GM12878 (cell line): ENCODE measurements around the gene ADAMTS1. TPM values are rescaled to one million over a fixed set of nuclear protein-coding genes. Genes with fewer than 3 reads are reported as not detected.

Experiments used
- ATAC-seq: fragments of 200-7000 bp; cut with Tn5 transposase; 3 replicates; pipeline ENCODE4 v1.9.1; 2020; ENCODE audit warnings: mild to moderate bottlenecking, moderate library complexity
- BruUV-seq: library from RNA; stranded (reverse); fragments of 400-500 nt; replicated peaks from 2 replicates; lab custom pipeline; 2021; lab: Mats Ljungman, UMichigan
- CTCF ChIA-PET: fragments of 300-600 bp; sonication (Branson Sonifier 250); formaldehyde crosslinking; extraction: SDS; loops from one replicate; lab custom pipeline; 2021; ENCODE audit warnings: inconsistent platforms; lab: Yijun Ruan, JAX
- POLR2A ChIA-PET: fragments of 350-600 bp; formaldehyde crosslinking; extraction: SDS; loops from one replicate; lab custom pipeline; 2021; ENCODE audit warnings: inconsistent platforms; lab: Charles Lee
- RAD21 ChIA-PET: fragments of 300-600 bp; sonication (Branson Sonifier 250); formaldehyde crosslinking; loops from one replicate; lab custom pipeline; 2023; ENCODE audit warnings: antibody characterized with exemption; ENCODE audit not compliant: unreplicated experiment; lab: Charles Lee
- SMC1A ChIA-PET: fragments of 300-600 bp; sonication (Branson Sonifier 250); formaldehyde crosslinking; loops from one replicate; lab custom pipeline; 2023; ENCODE audit not compliant: unreplicated experiment, uncharacterized antibody; lab: Charles Lee
- DNase-seq: peaks from one replicate; pipeline ENCODE4 v3.0.0-alpha.2; 2011; ENCODE audit warnings: low read depth, low spot score
- FAIRE-seq: peaks from 3 replicates; lab custom pipeline; 2011; peaks lifted over from hg19 to GRCh38; lab: Jason Lieb, UNC
- H2AFZ ChIP-seq: 2 replicates; pipeline ENCODE4 v1.6.0; 2011; ENCODE audit warnings: low read depth, low read length, control low read depth; ENCODE audit not compliant: control insufficient read depth
- H3K27ac ChIP-seq: 2 replicates; pipeline ENCODE4 v1.5.1; 2011; ENCODE audit warnings: control low read depth; ENCODE audit not compliant: control insufficient read depth, insufficient read depth
- H3K27me3 ChIP-seq, 2 experiments: replicated peaks in 1 of 2; 2 replicates each; pipeline versions ENCODE4 v1.6.0 to v1.6.1; 2011; ENCODE audit warnings: low read length in 1 of 2; ENCODE audit not compliant: control insufficient read depth in 2 of 2, insufficient read depth in 2 of 2
- H3K36me3 ChIP-seq, 2 experiments: 2 replicates each; pipeline ENCODE4 v1.5.1; 2011; ENCODE audit warnings: low read length in 1 of 2; ENCODE audit not compliant: control insufficient read depth in 2 of 2, insufficient read depth in 2 of 2
- H3K4me1 ChIP-seq: 2 replicates; pipeline ENCODE4 v1.6.1; 2011; ENCODE audit warnings: mild to moderate bottlenecking, low read length, moderate library complexity, mixed read lengths; ENCODE audit not compliant: control insufficient read depth, insufficient read depth
- H3K4me2 ChIP-seq: 2 replicates; pipeline ENCODE4 v1.6.0; 2011; ENCODE audit warnings: control low read depth; ENCODE audit not compliant: control insufficient read depth, insufficient read depth
- H3K4me3 ChIP-seq: fragments of 200-600 bp; sonication (generic); 2 replicates; pipeline ENCODE4 v1.5.1; 2016
- H3K79me2 ChIP-seq: 2 replicates; pipeline ENCODE4 v1.6.0; 2011; ENCODE audit warnings: low read length; ENCODE audit not compliant: control insufficient read depth, insufficient read depth
- H3K9ac ChIP-seq: 2 replicates; pipeline ENCODE4 v1.8.0; 2011; ENCODE audit warnings: low read length, control low read depth, mixed read lengths; ENCODE audit not compliant: control insufficient read depth, insufficient read depth
- H3K9me3 ChIP-seq: replicated peaks from 3 replicates; pipeline ENCODE4 v1.5.1; 2011; ENCODE audit warnings: mild to moderate bottlenecking, low read length; ENCODE audit not compliant: control insufficient read depth, insufficient read depth
- H4K20me1 ChIP-seq: 2 replicates; pipeline ENCODE4 v1.6.0; 2011; ENCODE audit not compliant: control insufficient read depth, insufficient read depth
- BRCA1 ChIP-seq: IDR thresholded peaks from 2 replicates; pipeline ENCODE4 v1.6.1; 2011; ENCODE audit warnings: low read depth, low read length, improper control_type of control experiment
- DPF2 ChIP-seq: fragments of 450-650 bp; IDR thresholded peaks from 2 replicates; pipeline ENCODE4 v1.6.1; 2017; ENCODE audit warnings: mild to moderate bottlenecking
- ESRRA ChIP-seq: IDR thresholded peaks from 2 replicates; pipeline ENCODE4 v1.6.1; 2012; ENCODE audit warnings: mild to moderate bottlenecking, low read length, improper control_type of control experiment
- FOXM1 ChIP-seq: IDR thresholded peaks from 2 replicates; pipeline ENCODE4 v1.6.1; 2012; ENCODE audit warnings: low read depth, mild to moderate bottlenecking, inconsistent platforms, low read length, moderate library complexity
- MEF2B ChIP-seq: fragments of 450-650 bp; IDR thresholded peaks from 2 replicates; pipeline ENCODE4 v1.6.1; 2018; ENCODE audit warnings: mild to moderate bottlenecking, moderate library complexity; ENCODE audit not compliant: partially characterized antibody, poor library complexity, severe bottlenecking
- MTA2 ChIP-seq: fragments of 450-650 bp; IDR thresholded peaks from 2 replicates; pipeline ENCODE4 v1.6.1; 2016; ENCODE audit warnings: low read depth, mild to moderate bottlenecking, moderate library complexity
- MTA3 ChIP-seq: IDR thresholded peaks from 2 replicates; pipeline ENCODE4 v1.6.1; 2012; ENCODE audit warnings: low read length, inconsistent platforms, borderline replicate concordance
- PAX8 ChIP-seq: fragments of 450-650 bp; IDR thresholded peaks from 2 replicates; pipeline ENCODE4 v1.6.1; 2017; ENCODE audit warnings: mild to moderate bottlenecking, moderate library complexity
- RFX5 ChIP-seq: IDR thresholded peaks from 2 replicates; pipeline ENCODE4 v1.6.1; 2011; ENCODE audit warnings: low read depth, low read length, improper control_type of control experiment
- SMARCA5 ChIP-seq: fragments of 450-650 bp; IDR thresholded peaks from 2 replicates; pipeline ENCODE4 v1.6.1; 2017; ENCODE audit warnings: mild to moderate bottlenecking
- whole genome bisulfite sequencing: methylation state at CpG from one replicate; pipeline ENCODE4 v1.1.6; 2016; ENCODE audit warnings: low lambda C conversion rate; ENCODE audit not compliant: insufficient replicate concordance, insufficient coverage; ENCODE audit errors: missing lambda C conversion rate; 5-methylcytosine and 5-hydroxymethylcytosine counted together
- in situ Hi-C: fragments of 300-500 bp; cut with MboI; formaldehyde crosslinking; loops from 9 replicates; pipeline ENCODE4 v1.14.3; 2018; ENCODE audit warnings: mixed read lengths
- intact Hi-C: fragments of 100-400 bp; cut with micrococcal nuclease; formaldehyde crosslinking; loops from one replicate; pipeline ENCODE4 v1.14.2; 2022; ENCODE audit not compliant: unreplicated experiment
- polyA plus RNA-seq, 11 experiments: library from polyadenylated mRNA; depleted of rRNA in 4 of 11; unstranded in 6 of 11; stranded (reverse) in 5 of 11; fragments of >200 nt; fragmentation: Nextera tagmentation in 4 of 11; fragmentation: Illumina TruSeq in 1 of 11; extraction: Ambion mirVana in 4 of 11; extraction: Trizol in 1 of 11; gene quantifications; 1 replicate in 1 of 11; 2 replicates in 10 of 11; pipeline versions ENCODE4 v1.2.1 to v1.2.3, GENCODE V29; 2011 to 2016; ENCODE audit warnings: inconsistent platforms in 2 of 11, missing spikeins in 2 of 11, low read depth in 1 of 11
- total RNA-seq, 4 experiments: library from RNA; depleted of rRNA in 3 of 4; stranded (reverse); fragments of >200 nt in 3 of 4; fragmentation: Illumina TruSeq in 1 of 4; extraction: Trizol in 1 of 4; gene quantifications; 2 replicates each; pipeline versions ENCODE4 v1.2.1 to v1.2.3, GENCODE V29; 2013 to 2021
- TF ChIP-seq, protein P1 (sequence below): IDR thresholded peaks from 2 replicates; pipeline ENCODE4 v1.6.1; 2012; ENCODE audit warnings: low read depth, low read length, improper control_type of control experiment
- TF ChIP-seq, protein P2 (sequence below): IDR thresholded peaks from 2 replicates; pipeline ENCODE4 v1.6.1; 2012; ENCODE audit warnings: low read length, inconsistent platforms

Gene ADAMTS1
- total and polyA plus RNA-seq, 10 of the 15 experiments (the other 5 are each of a cell fraction or from before 2014, with no cell fraction given) = 0.06 to 0.21 (median 0.08) TPM; not detected in 6

DNA sequence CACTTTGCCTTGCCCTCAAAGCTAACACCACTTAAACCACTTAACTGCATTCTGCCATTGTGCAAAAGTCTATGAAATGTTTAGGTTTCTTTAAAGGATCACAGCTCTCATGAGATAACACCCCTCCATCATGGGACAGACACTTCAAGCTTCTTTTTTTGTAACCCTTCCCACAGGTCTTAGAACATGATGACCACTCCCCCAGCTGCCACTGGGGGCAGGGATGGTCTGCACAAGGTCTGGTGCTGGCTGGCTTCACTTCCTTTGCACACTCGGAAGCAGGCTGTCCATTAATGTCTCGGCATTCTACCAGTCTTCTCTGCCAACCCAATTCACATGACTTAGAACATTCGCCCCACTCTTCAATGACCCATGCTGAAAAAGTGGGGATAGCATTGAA lies 7.7 kb downstream of the ADAMTS1 start:
- no peak overlapping the region for H3K4me2 ChIP-seq
- RAD21 ChIA-PET = no interaction called here
- H3K27ac ChIP-seq = no peak overlapping the region
- no peaks in the 10 kb centered on the region for H3K79me2 ChIP-seq
- CTCF ChIA-PET = interaction anchor here (0.6 kb wide), 1 partner anchor 121 kb away, joined by 3 read pairs; no protein-coding TSS in a partner anchor
- no peak overlapping the region for H2AFZ ChIP-seq
- no peaks in the 10 kb centered on the region for H3K36me3 ChIP-seq
- intact Hi-C loops = no loop called here
- TF ChIP-seq FOXM1 (no peak), PAX8 (no peak), SMARCA5 (no peak), ESRRA (no peak), MTA2 (no peak), RFX5 (no peak), DPF2 (no peak), BRCA1 (no peak), MTA3 (no peak), MEF2B (no peak)
- TF ChIP-seq, protein P1, sequence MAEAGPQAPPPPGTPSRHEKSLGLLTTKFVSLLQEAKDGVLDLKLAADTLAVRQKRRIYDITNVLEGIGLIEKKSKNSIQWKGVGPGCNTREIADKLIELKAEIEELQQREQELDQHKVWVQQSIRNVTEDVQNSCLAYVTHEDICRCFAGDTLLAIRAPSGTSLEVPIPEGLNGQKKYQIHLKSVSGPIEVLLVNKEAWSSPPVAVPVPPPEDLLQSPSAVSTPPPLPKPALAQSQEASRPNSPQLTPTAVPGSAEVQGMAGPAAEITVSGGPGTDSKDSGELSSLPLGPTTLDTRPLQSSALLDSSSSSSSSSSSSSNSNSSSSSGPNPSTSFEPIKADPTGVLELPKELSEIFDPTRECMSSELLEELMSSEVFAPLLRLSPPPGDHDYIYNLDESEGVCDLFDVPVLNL = no peak
- TF ChIP-seq, protein P2, sequence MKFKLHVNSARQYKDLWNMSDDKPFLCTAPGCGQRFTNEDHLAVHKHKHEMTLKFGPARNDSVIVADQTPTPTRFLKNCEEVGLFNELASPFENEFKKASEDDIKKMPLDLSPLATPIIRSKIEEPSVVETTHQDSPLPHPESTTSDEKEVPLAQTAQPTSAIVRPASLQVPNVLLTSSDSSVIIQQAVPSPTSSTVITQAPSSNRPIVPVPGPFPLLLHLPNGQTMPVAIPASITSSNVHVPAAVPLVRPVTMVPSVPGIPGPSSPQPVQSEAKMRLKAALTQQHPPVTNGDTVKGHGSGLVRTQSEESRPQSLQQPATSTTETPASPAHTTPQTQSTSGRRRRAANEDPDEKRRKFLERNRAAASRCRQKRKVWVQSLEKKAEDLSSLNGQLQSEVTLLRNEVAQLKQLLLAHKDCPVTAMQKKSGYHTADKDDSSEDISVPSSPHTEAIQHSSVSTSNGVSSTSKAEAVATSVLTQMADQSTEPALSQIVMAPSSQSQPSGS = no peak
- TF ChIP-seq, all 136 proteins: peak for 0
- ATAC-seq = no peak
- POLR2A ChIA-PET = no interaction called here
- SMC1A ChIA-PET = no interaction called here
- H3K9ac ChIP-seq = no peak overlapping the region
- no peak overlapping the region for H3K4me3 ChIP-seq
- no peaks in the 10 kb centered on the region; the same call in 2 of the 3 replicates for H3K9me3 ChIP-seq
- in situ Hi-C loops = no loop called here
- DNase-seq = no peak
- no TSS peak for BruUV-seq
- FAIRE-seq = no peak
- H3K4me1 ChIP-seq = no peaks in the 10 kb centered on the region
- H3K27me3 ChIP-seq = no peaks in the 10 kb centered on the region
- WGBS = 12% methylated on average over 3 of the region's 3 CpGs
- H4K20me1 ChIP-seq = no peaks in the 10 kb centered on the region
